GM10248 (cell line): Measurements from ENCODE around the gene PAM.

Experiments used
- CTCF ChIA-PET: fragments of 300-600 bp; sonication (Branson Sonifier 250); formaldehyde crosslinking; extraction: SDS; loops from one replicate; lab custom pipeline; 2021; ENCODE audit warnings: antibody characterized with exemption; lab: Yijun Ruan, JAX
- POLR2A ChIA-PET: fragments of 350-650 bp; sonication (Branson Sonifier 250); formaldehyde crosslinking; extraction: SDS; loops from one replicate; lab custom pipeline; 2020; ENCODE audit warnings: antibody characterized with exemption; lab: Yijun Ruan, JAX
- DNase-seq: peaks from one replicate; pipeline ENCODE4 v3.0.0; 2012; ENCODE audit errors: extremely low spot score
- TF ChIP-seq, protein P1 (sequence below): IDR thresholded peaks from 2 replicates; pipeline ENCODE4 v1.5.1; 2012; ENCODE audit warnings: mild to moderate bottlenecking, low read depth; ENCODE audit errors: extremely low read depth, missing control alignments, control extremely low read depth

Gene PAM

GRCh38 chr5:102845041-102845440 lies 89.9 kb downstream of the PAM start:
- DNase-seq = no peak
- TF ChIP-seq, protein P1, sequence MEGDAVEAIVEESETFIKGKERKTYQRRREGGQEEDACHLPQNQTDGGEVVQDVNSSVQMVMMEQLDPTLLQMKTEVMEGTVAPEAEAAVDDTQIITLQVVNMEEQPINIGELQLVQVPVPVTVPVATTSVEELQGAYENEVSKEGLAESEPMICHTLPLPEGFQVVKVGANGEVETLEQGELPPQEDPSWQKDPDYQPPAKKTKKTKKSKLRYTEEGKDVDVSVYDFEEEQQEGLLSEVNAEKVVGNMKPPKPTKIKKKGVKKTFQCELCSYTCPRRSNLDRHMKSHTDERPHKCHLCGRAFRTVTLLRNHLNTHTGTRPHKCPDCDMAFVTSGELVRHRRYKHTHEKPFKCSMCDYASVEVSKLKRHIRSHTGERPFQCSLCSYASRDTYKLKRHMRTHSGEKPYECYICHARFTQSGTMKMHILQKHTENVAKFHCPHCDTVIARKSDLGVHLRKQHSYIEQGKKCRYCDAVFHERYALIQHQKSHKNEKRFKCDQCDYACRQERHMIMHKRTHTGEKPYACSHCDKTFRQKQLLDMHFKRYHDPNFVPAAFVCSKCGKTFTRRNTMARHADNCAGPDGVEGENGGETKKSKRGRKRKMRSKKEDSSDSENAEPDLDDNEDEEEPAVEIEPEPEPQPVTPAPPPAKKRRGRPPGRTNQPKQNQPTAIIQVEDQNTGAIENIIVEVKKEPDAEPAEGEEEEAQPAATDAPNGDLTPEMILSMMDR = no peak
- POLR2A ChIA-PET = no interaction called here
- CTCF ChIA-PET = interaction anchor here (0.6 to 3.2 kb wide), 5 partner anchors 10 to 20 kb away, joined by 3 to 13 read pairs (median 3); no protein-coding TSS in a partner anchor

GRCh38 chr5:102850503-102850902 lies 95.4 kb downstream of the PAM start:
- ChIA-PET CTCF (no interaction called here), POLR2A (no interaction called here)
- TF ChIP-seq, protein P1 = no peak
- DNase-seq = no peak

DNA sequence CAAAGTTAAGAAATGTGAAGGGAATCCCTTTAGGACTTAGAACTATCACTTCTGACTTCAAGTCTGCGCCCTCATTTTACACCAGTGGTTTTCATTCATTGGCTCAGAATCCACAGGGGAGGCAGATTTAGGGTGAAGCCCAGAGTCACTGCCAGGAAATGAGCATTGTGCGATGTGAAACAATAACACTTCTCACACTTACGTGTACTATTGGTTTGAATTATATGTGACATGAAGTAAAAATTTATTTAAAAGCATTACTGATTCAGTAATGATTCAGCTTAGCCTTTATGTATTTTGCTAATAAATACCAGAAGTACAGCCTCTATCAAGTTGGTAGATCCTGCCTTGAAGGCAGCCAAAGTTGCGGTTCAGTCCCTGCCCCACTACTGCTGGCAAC lies 98.6 kb downstream of the PAM start:
- CTCF ChIA-PET = interaction anchor here (1.0 to 1.6 kb wide), 2 partner anchors 10 to 13 kb away, joined by 4 to 5 read pairs; no protein-coding TSS in a partner anchor
- TF ChIP-seq, protein P1 = no peak
- no peak for DNase-seq
- POLR2A ChIA-PET = no interaction called here

DNA sequence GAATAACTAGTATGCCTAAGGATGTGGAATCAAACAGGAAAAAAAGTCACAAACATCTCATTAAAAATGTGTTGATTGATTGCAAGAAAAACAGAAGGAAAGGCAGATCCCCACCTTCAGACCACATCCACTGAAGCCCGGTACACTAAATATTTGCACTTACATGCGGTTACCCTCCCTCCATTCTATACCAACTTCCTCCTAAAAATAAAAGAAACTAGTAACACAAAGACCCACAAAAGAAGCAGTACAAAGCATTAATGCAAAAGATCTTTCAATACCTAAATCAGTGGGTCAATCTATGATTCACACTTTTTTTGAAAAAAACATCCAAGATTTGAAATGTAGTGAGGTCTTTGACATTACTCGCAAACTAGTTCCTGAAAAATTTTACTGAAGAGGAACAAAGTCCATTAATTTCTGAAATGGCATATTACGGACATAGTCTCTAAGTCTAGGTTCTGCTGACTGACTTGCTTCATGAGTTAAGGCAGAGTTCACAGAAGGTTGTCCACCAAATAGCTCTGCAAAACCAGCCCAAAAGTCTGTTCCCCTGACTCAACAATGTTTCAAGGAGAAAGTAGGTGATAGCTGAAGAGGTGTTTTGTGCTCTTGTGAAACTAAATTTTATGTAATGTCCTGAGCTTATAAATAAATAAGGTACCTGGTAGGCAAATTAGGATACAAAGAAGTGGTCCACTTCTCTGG lies 100.7 kb downstream of the PAM start:
- no peak for DNase-seq
- ChIA-PET CTCF (interaction anchor here (1.2 to 2.4 kb wide), 3 partner anchors 9 to 20 kb away, joined by 3 to 7 read pairs (median 3); no protein-coding TSS in a partner anchor), POLR2A (no interaction called here)
- TF ChIP-seq, protein P1 = no peak

DNA sequence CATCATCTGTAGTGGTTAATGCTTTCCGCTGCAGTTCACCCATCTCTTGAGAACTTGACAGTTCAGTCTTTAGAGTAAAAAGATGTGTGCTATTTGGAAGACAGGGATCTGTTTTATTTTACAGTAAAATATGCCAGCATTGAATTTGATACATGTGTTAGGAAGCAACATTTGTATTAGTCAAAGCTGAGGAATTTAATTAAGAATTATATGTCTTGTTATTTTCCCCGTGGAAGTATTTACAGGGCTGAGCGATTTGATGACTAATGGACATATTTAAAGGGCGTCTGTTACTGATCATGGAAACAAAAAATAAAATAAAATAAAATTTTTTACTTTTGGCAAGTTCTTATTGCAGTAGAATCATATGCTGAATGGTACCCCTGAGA lies 101.3 kb downstream of the PAM start:
- no peak for DNase-seq
- POLR2A ChIA-PET = no interaction called here
- CTCF ChIA-PET = interaction anchor here (2.4 kb wide), 1 partner anchor 9 kb away, joined by 7 read pairs; no protein-coding TSS in a partner anchor
- TF ChIP-seq, protein P1 = no peak

- ChIA-PET POLR2A (no interaction called here), CTCF (interaction anchor here (1.0 to 2.4 kb wide), 7 partner anchors 8 to 76 kb away, joined by 3 to 9 read pairs (median 7); no protein-coding TSS in a partner anchor)
- TF ChIP-seq, protein P1 = no peak
- no peak for DNase-seq
Observed at GRCh38 chr5:102857076-102857818, 102.1 kb downstream of the PAM start.
